IPS-15b (cell line): ENCODE data around the gene C4orf36.

Source experiments
- H3K27me3 ChIP-seq: one replicate; pipeline ENCODE4 v1.6.1; 2013; ENCODE audit warnings: low read length; ENCODE audit not compliant: control insufficient read depth, insufficient read depth
- H3K36me3 ChIP-seq: one replicate; pipeline ENCODE4 v1.6.1; 2013; ENCODE audit warnings: low read length; ENCODE audit not compliant: control insufficient read depth, insufficient read depth
- H3K4me1 ChIP-seq: one replicate; pipeline ENCODE4 v1.6.1; 2013; ENCODE audit warnings: mild to moderate bottlenecking, low read length; ENCODE audit not compliant: control insufficient read depth, insufficient read depth
- H3K4me3 ChIP-seq: one replicate; pipeline ENCODE4 v1.5.1; 2013; ENCODE audit warnings: low read depth, low read length
- H3K9ac ChIP-seq: one replicate; pipeline ENCODE4 v1.6.1; 2013; ENCODE audit warnings: low read depth, mild to moderate bottlenecking, low read length
- H3K9me3 ChIP-seq: one replicate; pipeline ENCODE4 v1.6.1; 2013; ENCODE audit warnings: mild to moderate bottlenecking, low read length; ENCODE audit not compliant: control insufficient read depth, insufficient read depth

The C4orf36 gene

DNA sequence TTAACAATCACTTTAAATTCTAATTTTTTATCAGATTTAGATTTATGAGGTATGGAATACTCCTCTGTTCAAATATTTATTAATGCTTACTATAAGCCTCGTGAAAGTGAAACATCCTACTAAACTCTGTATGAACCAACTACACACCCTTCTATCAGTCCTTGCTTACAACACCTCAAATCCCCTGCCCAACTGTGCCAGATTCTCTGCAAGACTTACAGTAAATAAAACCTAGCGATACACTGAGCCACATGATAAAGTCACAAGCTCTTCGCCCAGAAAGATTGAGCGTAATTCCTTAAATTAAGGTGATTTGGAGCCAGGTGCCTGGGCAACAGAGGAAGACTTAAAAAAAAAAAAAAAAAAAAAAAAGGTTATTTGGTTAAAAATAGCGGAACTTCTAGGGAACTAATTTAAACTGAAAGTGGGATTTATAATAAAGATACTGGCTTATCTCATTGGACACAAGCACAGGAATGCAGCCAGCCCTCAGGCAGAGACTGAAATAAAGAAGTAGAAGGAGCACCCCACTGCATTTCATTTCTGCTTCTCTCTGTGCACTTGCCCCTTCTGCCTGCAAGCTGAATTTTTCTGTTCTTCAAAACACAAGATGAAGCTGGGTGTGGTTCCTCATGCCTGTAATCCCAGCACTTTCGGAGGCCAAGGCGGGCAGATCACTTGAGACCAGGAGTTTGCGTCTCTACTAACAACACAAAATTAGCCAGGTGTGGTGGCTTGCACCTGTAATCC is 17.5 kb upstream of the C4orf36 start:
- Histone ChIP-seq H3K36me3 (no peaks in the 10 kb centered on the region), H3K27me3 (peaks cover under 1% of the 10 kb centered on the region), H3K9ac (no peak overlapping the region), H3K4me3 (no peak overlapping the region), H3K9me3 (no peaks in the 10 kb centered on the region), H3K4me1 (no peaks in the 10 kb centered on the region)

DNA sequence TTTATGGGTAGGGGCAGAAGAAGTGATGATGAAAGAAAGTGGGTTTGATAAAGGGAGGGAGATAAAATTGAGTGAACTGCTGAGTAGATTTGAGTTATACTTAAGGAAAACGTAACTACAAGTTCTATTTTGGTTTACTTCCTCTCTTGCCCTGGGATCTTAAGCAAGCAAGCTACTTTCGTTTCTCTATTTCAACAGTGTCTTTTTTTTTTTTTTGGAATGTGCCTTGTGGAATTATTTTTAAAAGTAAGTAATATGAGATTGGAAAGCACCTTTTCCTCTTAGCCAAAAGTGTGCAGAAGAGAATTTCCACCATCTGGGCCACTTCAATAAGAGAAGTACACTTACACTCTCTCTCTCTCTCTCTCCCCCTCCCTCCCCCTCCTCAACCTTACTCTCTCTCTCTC is 16.0 kb upstream of the C4orf36 start:
- Histone ChIP-seq H3K4me3 (no peak overlapping the region), H3K9me3 (no peaks in the 10 kb centered on the region), H3K9ac (no peak overlapping the region), H3K4me1 (no peaks in the 10 kb centered on the region), H3K36me3 (no peaks in the 10 kb centered on the region), H3K27me3 (peaks cover 8% of the 10 kb centered on the region)

DNA sequence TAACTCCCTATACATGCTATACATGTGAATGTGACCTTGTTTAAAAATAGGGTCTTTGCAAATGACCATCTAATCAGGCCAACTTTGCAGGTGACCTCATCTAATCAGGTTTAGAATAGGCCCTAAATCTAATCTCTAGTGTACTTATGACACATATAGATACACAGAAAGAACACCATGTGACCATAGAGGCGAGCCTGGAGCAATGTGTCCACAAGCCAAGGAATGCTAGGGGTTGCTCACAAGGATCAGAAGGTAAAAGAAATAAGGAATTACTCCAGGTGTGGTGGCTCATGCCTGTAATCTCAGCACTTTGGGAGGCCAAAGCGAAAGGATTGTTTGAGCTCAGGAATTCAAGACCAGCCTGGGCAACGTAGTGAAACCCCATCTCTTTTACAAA is 9.6 kb upstream of the C4orf36 start:
- no peaks in the 10 kb centered on the region for H3K9me3 ChIP-seq
- H3K36me3 ChIP-seq, result no peaks in the 10 kb centered on the region

DNA sequence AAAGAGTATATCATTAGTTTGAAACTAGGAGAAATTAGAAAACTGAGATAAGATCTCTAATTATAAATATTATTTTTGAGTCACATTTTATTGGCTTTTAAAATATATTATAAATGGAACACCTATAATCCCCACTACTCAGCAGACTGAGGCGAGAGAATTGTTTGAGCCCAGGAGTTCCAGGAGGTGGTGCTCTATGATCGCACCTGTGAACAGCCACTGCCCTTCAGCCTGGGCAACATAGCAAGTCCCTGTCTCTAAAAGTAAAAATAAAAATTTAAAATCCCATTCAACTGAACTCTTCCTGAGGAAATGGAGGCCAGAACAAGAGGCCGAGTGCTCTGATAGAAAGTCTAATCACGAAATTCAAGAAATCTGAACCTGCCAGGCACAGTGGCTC is 6.3 kb upstream of the C4orf36 start:
- no peak overlapping the region for H3K9ac ChIP-seq
- no peaks in the 10 kb centered on the region for H3K9me3 ChIP-seq
- H3K36me3 ChIP-seq, result no peaks in the 10 kb centered on the region
- peaks cover 2% of the 10 kb centered on the region for H3K27me3 ChIP-seq
- no peaks in the 10 kb centered on the region for H3K4me1 ChIP-seq
- no peak overlapping the region for H3K4me3 ChIP-seq

More for the DNA sequence above, 9.6 kb upstream of the C4orf36 start:
- no peaks in the 10 kb centered on the region for H3K4me1 ChIP-seq
- H3K9ac ChIP-seq, result no peak overlapping the region
- H3K27me3 ChIP-seq, result peaks cover 8% of the 10 kb centered on the region
- H3K4me3 ChIP-seq, result no peak overlapping the region

DNA sequence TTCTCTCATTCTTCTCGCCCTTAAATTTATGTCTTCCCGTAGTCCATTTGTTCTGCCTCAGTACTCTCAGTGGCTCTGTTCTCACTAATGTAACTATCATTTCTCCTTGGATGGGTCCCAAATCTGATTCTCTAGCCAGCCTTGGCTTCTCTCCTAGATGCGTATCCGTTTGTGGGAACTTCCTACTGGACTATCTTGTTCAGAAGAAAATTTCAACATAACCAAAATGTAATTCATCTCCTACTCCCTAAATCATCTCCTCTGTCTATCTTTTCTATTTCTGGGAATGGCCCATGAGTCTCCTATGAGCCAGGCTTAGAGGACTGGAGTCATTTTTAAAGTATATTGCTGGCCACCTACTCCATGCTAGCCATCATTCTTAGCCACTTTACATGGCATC is 4.4 kb upstream of the C4orf36 start:
- Histone ChIP-seq H3K4me3 (no peak overlapping the region), H3K9me3 (no peaks in the 10 kb centered on the region), H3K4me1 (no peaks in the 10 kb centered on the region), H3K9ac (no peak overlapping the region), H3K36me3 (no peaks in the 10 kb centered on the region), H3K27me3 (peaks cover 6% of the 10 kb centered on the region)

DNA sequence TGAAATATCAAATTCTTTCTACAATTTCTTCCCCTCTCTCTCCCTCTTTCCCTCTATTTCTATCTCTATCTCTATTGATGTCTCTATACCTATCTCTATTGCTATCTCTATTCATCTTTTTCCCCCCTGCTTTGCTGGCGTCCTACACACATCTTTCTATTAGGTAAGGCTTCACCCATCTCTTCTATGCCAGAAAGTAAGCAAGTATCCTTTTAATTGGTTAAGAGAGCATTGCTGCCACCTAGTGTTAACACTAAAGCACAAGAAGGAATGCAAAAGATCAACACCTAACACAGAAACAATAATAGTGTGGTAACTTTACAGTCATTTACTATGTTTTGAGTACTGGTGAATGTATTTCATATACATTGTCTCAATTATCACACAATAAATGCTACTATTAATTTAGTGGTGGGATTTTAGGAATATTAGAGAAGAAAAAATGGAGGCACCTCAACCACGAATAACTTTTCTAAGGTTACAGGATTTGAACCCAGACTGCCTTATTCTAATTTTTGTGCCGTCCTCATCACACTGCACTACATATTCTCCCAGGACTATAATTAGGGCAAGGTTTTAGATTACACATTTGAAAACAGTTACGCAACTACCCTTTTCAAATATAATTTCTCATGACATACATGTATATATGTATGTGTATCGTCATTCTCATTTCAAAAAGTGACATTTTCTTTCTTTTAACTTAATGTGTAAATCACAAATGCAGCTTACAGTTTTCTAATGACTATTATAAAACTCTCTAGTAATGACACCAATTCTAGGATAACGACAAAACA is 3.7 kb upstream of the C4orf36 start:
- no peak overlapping the region for H3K9ac ChIP-seq
- peaks cover 10% of the 10 kb centered on the region for H3K27me3 ChIP-seq
- no peaks in the 10 kb centered on the region for H3K9me3 ChIP-seq
- H3K36me3 ChIP-seq, result no peaks in the 10 kb centered on the region
- peaks cover 4% of the 10 kb centered on the region for H3K4me1 ChIP-seq
- H3K4me3 ChIP-seq, result no peak overlapping the region

DNA sequence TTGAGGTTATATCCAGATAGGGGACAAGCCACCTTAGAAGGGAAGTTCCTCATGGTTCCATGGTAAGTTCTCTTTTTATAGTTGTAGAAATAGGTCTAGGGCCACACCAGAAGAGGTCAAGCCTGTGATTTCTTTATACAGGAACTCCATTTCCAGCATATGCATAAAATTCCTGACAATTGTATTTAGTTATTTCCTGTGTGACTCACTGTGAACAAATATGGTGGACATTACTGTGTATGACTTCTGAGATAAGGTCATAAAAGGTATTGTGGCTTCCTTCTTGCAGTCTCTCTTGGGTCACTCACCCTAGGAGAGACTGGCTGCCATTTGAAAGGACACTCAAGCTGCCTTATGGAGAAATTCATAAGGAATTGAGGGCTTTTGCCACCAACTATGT is 2.2 kb upstream of the C4orf36 start:
- H3K9me3 ChIP-seq, result no peaks in the 10 kb centered on the region
- H3K9ac ChIP-seq, result no peak overlapping the region
- H3K4me1 ChIP-seq, result peaks cover 4% of the 10 kb centered on the region
- H3K27me3 ChIP-seq, result peaks cover 14% of the 10 kb centered on the region
- H3K36me3 ChIP-seq, result no peaks in the 10 kb centered on the region
- H3K4me3 ChIP-seq, result no peak overlapping the region

DNA sequence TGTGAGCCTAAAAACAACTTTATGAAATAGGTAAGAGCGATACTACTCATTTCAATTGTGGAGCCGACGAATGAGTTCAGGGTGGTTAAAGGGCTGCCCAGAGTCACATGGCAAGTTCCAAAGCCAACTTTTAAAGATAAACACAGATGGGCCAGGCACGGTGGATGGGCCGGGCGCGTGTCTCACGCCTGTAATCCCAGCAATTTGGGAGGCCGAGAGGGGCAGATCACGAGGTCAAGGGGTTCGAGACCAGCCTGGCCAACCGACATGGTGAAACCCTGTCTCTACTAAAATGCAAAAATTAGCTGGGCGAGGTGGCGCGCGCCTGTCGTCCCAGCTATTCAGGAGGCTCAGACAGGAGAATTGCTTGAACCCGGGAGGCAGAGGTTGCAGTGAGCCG is 914 bp upstream of the C4orf36 start:
- Histone ChIP-seq H3K9ac (no peak overlapping the region), H3K4me1 (peaks cover 4% of the 10 kb centered on the region), H3K36me3 (no peaks in the 10 kb centered on the region), H3K4me3 (peak overlapping the region; percentile 56), H3K27me3 (peaks cover 14% of the 10 kb centered on the region), H3K9me3 (no peaks in the 10 kb centered on the region)

DNA sequence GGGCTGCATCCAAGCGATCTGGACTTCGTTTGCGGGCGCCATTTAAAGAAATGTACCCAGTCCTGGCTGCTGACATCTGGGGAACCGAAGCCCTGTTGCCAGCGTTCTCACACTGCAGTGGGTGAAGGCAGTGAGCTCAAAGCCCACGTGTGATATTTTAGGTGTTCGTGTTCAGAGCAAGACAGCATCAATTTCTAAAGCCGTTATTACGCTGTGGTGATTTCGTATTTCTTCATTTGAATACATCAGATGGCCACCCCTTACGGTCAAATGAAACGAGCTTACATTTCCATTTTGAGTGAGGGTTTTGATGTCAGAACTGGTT is 376 bp upstream of the C4orf36 start:
- Histone ChIP-seq H3K4me1 (peaks cover 4% of the 10 kb centered on the region), H3K9me3 (no peaks in the 10 kb centered on the region), H3K4me3 (peak overlapping the region; percentile 56), H3K9ac (peak overlapping the region; percentile 88), H3K36me3 (no peaks in the 10 kb centered on the region), H3K27me3 (peaks cover 14% of the 10 kb centered on the region)

DNA sequence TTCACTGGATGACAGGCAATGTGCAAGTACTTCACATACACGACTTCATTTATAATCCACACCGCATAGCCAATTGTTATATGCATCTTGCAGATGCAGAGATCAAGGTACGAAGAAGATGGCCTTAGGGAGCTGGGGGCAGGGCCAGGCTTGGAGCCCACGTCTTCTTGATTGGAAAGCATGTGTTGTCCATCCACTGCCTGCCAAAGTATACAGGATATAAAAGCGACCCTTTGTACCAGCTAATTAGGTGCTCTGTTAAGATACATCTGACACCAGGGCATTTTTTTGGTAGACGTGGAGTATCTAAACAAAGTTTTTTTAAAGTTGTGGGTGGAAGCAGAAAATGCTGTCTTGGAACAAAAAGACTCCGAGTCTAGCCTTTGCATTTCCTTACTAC is 1.4 kb downstream of the C4orf36 start:
- no peaks in the 10 kb centered on the region for H3K9me3 ChIP-seq
- H3K4me1 ChIP-seq, result peaks cover 4% of the 10 kb centered on the region
- no peak overlapping the region for H3K4me3 ChIP-seq
- no peaks in the 10 kb centered on the region for H3K36me3 ChIP-seq
- peaks cover 14% of the 10 kb centered on the region for H3K27me3 ChIP-seq
- H3K9ac ChIP-seq, result no peak overlapping the region

DNA sequence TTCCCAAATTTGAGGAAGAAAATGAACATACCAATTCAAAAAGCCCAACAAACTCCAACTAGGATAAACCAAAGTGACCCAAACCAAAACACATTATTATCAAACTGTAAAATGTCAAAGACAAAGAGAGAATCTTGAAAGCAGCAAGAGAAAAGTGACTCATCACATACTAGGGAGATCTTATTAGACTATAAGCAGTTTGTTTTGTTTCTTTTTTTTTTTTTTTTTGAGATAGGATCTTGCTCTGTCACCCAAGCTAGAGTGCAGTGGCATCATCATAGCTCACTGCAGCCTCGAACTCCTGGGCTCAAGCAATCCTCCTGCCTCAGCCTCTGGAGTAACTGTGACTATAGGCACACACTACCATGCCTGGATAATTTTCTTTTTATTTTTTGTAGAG is 12.6 kb downstream of the C4orf36 start:
- Histone ChIP-seq H3K36me3 (no peaks in the 10 kb centered on the region), H3K9ac (no peak overlapping the region), H3K4me3 (no peak overlapping the region), H3K4me1 (no peaks in the 10 kb centered on the region), H3K9me3 (no peaks in the 10 kb centered on the region), H3K27me3 (no peaks in the 10 kb centered on the region)

DNA sequence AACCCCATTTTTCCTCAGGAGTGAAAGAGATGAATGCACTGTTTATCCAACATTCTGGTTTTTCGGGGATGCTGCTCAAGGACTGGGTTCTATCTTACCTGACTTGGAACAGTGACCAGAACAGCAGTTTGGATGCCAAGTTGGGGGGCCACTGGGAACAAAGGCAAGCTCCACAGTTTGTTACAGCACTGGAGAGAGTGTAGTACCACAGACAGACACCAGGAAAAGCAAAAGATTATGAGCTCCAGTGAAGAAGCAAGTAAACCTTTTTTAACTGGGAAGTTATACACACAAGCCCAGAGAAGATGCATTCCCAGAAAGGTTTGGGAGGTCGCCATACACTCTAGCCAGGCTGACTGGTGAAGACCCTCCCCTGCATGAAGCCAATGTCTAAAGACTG is 13.6 kb downstream of the C4orf36 start:
- no peaks in the 10 kb centered on the region for H3K27me3 ChIP-seq
- H3K36me3 ChIP-seq, result no peaks in the 10 kb centered on the region
- H3K4me3 ChIP-seq, result no peak overlapping the region
- no peak overlapping the region for H3K9ac ChIP-seq
- H3K9me3 ChIP-seq, result no peaks in the 10 kb centered on the region
- no peaks in the 10 kb centered on the region for H3K4me1 ChIP-seq
